ENCODE data around the gene AVEN. TPM values are rescaled to one million over a fixed set of nuclear protein-coding genes. Genes with fewer than 3 reads are reported as not detected.

Gene AVEN
- total and polyA plus RNA-seq, 9 of the 15 experiments (the other 6 are each of a cell fraction or from before 2014, with no cell fraction given), result 1.5 to 6.4 (median 4.7) TPM

DNA sequence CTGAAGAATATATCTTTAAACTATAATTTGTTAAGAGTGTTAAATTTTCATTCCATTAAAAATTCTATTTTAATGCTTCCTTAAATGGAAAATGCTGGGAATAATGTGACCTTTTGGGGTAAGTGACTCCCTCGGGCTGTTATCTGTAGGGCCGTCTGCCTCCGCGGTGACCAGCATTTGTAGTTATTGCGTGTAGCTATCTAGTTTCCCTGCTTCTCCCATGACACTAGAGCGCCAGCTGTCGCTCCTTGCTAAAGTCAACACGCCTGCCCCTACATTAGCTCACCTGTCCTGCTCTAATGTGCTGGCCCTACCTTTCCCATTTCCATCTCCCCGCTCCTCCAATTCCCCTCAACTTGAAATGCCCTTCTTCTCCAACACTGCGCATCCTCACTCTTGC, 83.1 kb downstream of the AVEN start (continued):
- TF ChIP-seq CBFA2T2 (conservative IDR thresholded peaks at IDR 0.05) (peak; percentile 69), TAF9B (IDR thresholded peaks at IDR 0.05; ENCODE audit: partially characterized antibody) (no peak), SRF (CRISPR knock-in tag; IDR thresholded peaks at IDR 0.05) (no peak), ZNF707 (CRISPR knock-in tag; conservative IDR thresholded peaks at IDR 0.05) (no peak), YY1 (IDR thresholded peaks at IDR 0.05; ENCODE audit: borderline replicate concordance in 1 of 3, control insufficient read depth in 1 of 3, extremely low read depth in 1 of 3, insufficient read depth in 3 of 3, insufficient read length in 1 of 3, insufficient replicate concordance in 2 of 3, low read depth in 1 of 3, low read length in 2 of 3) (no peak), PRMT5 (CRISPR knock-in tag; IDR thresholded peaks at IDR 0.05) (no peak), ZNF197 (CRISPR knock-in tag; IDR thresholded peaks at IDR 0.05; ENCODE audit: low read depth) (no peak), ZNF398 (CRISPR knock-in tag; IDR thresholded peaks at IDR 0.05) (no peak), BACH1 (tag; IDR thresholded peaks at IDR 0.05) (no peak), FOXK2 (conservative IDR thresholded peaks at IDR 0.05 in 1 of 2, IDR thresholded peaks at IDR 0.05 in 1 of 2; ENCODE audit: low read depth in 2 of 2) (peak in 1 of 2 experiments; percentile 52; a peak in 1 of 4 replicates), CBX5 (IDR thresholded peaks at IDR 0.05; ENCODE audit: borderline replicate concordance, low read depth) (no peak), PRPF4 (IDR thresholded peaks at IDR 0.05; ENCODE audit: insufficient read depth, low read depth, low read length, poor library complexity, severe bottlenecking) (no peak), ZNF655 (CRISPR knock-in tag; IDR thresholded peaks at IDR 0.05) (no peak), NCOR1 (IDR thresholded peaks at IDR 0.05) (peak; percentile 6; the same call in 1 of the 2 replicates), MXI1 (IDR thresholded peaks at IDR 0.05; ENCODE audit: low read depth, low read length) (no peak), ZNF133 (CRISPR knock-in tag; IDR thresholded peaks at IDR 0.05) (no peak), ZNF212 (CRISPR knock-in tag; IDR thresholded peaks at IDR 0.05) (no peak), CCNT2 (IDR thresholded peaks at IDR 0.05; ENCODE audit: borderline replicate concordance, extremely low read depth, insufficient read length, low read depth, low read length) (peak; percentile 20)
- TF ChIP-seq, protein P1, sequence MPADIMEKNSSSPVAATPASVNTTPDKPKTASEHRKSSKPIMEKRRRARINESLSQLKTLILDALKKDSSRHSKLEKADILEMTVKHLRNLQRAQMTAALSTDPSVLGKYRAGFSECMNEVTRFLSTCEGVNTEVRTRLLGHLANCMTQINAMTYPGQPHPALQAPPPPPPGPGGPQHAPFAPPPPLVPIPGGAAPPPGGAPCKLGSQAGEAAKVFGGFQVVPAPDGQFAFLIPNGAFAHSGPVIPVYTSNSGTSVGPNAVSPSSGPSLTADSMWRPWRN (IDR thresholded peaks at IDR 0.05; ENCODE audit: low read depth), result no peak
- TF ChIP-seq, protein P2, sequence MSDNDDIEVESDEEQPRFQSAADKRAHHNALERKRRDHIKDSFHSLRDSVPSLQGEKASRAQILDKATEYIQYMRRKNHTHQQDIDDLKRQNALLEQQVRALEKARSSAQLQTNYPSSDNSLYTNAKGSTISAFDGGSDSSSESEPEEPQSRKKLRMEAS (CRISPR knock-in tag; IDR thresholded peaks at IDR 0.05), result no peak
- TF ChIP-seq, protein P3, sequence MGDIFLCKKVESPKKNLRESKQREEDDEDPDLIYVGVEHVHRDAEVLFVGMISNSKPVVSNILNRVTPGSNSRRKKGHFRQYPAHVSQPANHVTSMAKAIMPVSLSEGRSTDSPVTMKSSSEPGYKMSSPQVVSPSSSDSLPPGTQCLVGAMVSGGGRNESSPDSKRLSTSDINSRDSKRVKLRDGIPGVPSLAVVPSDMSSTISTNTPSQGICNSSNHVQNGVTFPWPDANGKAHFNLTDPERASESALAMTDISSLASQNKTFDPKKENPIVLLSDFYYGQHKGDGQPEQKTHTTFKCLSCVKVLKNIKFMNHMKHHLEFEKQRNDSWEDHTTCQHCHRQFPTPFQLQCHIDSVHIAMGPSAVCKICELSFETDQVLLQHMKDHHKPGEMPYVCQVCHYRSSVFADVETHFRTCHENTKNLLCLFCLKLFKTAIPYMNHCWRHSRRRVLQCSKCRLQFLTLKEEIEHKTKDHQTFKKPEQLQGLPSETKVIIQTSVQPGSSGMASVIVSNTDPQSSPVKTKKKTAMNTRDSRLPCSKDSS (IDR thresholded peaks at IDR 0.05; ENCODE audit: low read depth, partially characterized antibody), result no peak
- TF ChIP-seq, protein P4, sequence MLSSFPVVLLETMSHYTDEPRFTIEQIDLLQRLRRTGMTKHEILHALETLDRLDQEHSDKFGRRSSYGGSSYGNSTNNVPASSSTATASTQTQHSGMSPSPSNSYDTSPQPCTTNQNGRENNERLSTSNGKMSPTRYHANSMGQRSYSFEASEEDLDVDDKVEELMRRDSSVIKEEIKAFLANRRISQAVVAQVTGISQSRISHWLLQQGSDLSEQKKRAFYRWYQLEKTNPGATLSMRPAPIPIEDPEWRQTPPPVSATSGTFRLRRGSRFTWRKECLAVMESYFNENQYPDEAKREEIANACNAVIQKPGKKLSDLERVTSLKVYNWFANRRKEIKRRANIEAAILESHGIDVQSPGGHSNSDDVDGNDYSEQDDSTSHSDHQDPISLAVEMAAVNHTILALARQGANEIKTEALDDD (IDR thresholded peaks at IDR 0.05), result peak; percentile 74
